Loucy (cell line): ENCODE measurements around the gene CTTNBP2.

Experiments used
- H2AFZ ChIP-seq: fragments of 200-600 bp; sonication (generic); 2 replicates; pipeline ENCODE4 v1.6.0; 2016; ENCODE audit warnings: antibody characterized with exemption, mild to moderate bottlenecking, low read length, moderate library complexity
- H3F3A ChIP-seq: fragments of 200-600 bp; 2 replicates; pipeline ENCODE4 v1.6.0; 2016; ENCODE audit warnings: antibody characterized with exemption, low read depth, mild to moderate bottlenecking
- H3K27me3 ChIP-seq: fragments of 200-600 bp; sonication (generic); 2 replicates; pipeline ENCODE4 v1.6.1; 2014; ENCODE audit warnings: low read length, mild to moderate bottlenecking; ENCODE audit not compliant: insufficient read depth, poor library complexity, severe bottlenecking
- H3K36me3 ChIP-seq: fragments of 200-600 bp; sonication (generic); 2 replicates; pipeline ENCODE4 v1.6.1; 2016; ENCODE audit warnings: low read length; ENCODE audit not compliant: insufficient read depth
- H3K4me1 ChIP-seq: fragments of 200-600 bp; sonication (generic); 2 replicates; pipeline ENCODE4 v1.5.1; 2014; ENCODE audit warnings: low read length, mild to moderate bottlenecking; ENCODE audit not compliant: insufficient read depth, poor library complexity, severe bottlenecking
- H3K4me2 ChIP-seq: fragments of 200-600 bp; sonication (generic); 2 replicates; pipeline ENCODE4 v1.6.0; 2014; ENCODE audit warnings: antibody characterized with exemption, low read length, low read depth, mild to moderate bottlenecking; ENCODE audit not compliant: poor library complexity, severe bottlenecking
- H3K4me3 ChIP-seq: fragments of 200-600 bp; sonication (generic); 2 replicates; pipeline ENCODE4 v1.5.1; 2014; ENCODE audit warnings: low read length, mild to moderate bottlenecking, mixed read lengths; ENCODE audit not compliant: poor library complexity, severe bottlenecking
- H3K79me2 ChIP-seq: fragments of 200-600 bp; sonication (generic); 2 replicates; pipeline ENCODE4 v1.6.1; 2014; ENCODE audit warnings: low read length; ENCODE audit not compliant: insufficient read depth
- H3K9ac ChIP-seq: fragments of 200-600 bp; sonication (generic); 2 replicates; pipeline ENCODE4 v1.6.0; 2014; ENCODE audit warnings: mild to moderate bottlenecking, low read depth, low read length, moderate library complexity; ENCODE audit not compliant: poor library complexity, severe bottlenecking
- H3K9me2 ChIP-seq: fragments of 200-600 bp; sonication (generic); replicated peaks from 2 replicates; pipeline ENCODE4 v1.6.1; 2016; ENCODE audit warnings: low read depth, low read length, mixed read lengths
- H3K9me3 ChIP-seq: fragments of 200-600 bp; sonication (generic); 2 replicates; pipeline ENCODE4 v1.6.1; 2014; ENCODE audit warnings: mild to moderate bottlenecking, antibody characterized with exemption, low read length, low read depth; ENCODE audit not compliant: insufficient read depth
- H4K20me1 ChIP-seq: fragments of 200-600 bp; sonication (generic); 2 replicates; pipeline ENCODE4 v1.6.0; 2014; ENCODE audit warnings: antibody characterized with exemption, low read length, mild to moderate bottlenecking; ENCODE audit not compliant: insufficient read depth, poor library complexity, severe bottlenecking
- EZH2phosphoT487 ChIP-seq: fragments of 200-600 bp; IDR thresholded peaks from 2 replicates; pipeline ENCODE4 v1.6.1; 2018; ENCODE audit warnings: antibody characterized with exemption, mild to moderate bottlenecking, moderate library complexity, borderline replicate concordance
- TF ChIP-seq, protein P1 (sequence below): fragments of 200-600 bp; sonication (generic); conservative IDR thresholded peaks from 2 replicates; pipeline ENCODE4 v1.5.1; 2014; ENCODE audit warnings: mild to moderate bottlenecking, antibody characterized with exemption, low read length

Gene CTTNBP2

DNA sequence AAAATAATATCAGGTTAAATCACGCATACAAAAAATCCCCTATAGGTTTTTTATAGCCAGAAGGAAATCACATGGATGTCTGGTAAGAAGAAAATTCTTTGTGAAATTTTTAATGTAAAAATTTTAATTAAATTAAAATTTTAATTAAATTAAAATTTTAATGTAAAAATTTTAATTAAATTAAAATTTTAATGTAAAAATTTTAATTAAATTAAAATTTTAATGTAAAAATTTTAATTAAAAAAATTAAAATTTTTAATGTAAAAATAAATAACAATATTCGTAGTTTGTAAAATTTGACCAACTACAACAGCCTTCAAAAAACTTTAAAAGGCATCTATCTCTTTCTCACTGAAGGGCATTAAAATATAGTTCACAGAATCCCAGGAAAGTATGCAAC is 61.5 kb downstream of the CTTNBP2 start:
- H3K79me2 ChIP-seq: no peaks in the 10 kb centered on the region
- no peaks in the 10 kb centered on the region for H3K9me2 ChIP-seq
- no peak overlapping the region for H2AFZ ChIP-seq
- H3K36me3 ChIP-seq: no peaks in the 10 kb centered on the region
- H3K27me3 ChIP-seq: no peaks in the 10 kb centered on the region
- no peak overlapping the region for H3K4me2 ChIP-seq
- H4K20me1 ChIP-seq: no peaks in the 10 kb centered on the region
- no peaks in the 10 kb centered on the region for H3K9me3 ChIP-seq
- H3K4me1 ChIP-seq: no peaks in the 10 kb centered on the region
- H3K4me3 ChIP-seq: no peak overlapping the region
- no peak for TF ChIP-seq EZH2phosphoT487
- TF ChIP-seq, protein P1, sequence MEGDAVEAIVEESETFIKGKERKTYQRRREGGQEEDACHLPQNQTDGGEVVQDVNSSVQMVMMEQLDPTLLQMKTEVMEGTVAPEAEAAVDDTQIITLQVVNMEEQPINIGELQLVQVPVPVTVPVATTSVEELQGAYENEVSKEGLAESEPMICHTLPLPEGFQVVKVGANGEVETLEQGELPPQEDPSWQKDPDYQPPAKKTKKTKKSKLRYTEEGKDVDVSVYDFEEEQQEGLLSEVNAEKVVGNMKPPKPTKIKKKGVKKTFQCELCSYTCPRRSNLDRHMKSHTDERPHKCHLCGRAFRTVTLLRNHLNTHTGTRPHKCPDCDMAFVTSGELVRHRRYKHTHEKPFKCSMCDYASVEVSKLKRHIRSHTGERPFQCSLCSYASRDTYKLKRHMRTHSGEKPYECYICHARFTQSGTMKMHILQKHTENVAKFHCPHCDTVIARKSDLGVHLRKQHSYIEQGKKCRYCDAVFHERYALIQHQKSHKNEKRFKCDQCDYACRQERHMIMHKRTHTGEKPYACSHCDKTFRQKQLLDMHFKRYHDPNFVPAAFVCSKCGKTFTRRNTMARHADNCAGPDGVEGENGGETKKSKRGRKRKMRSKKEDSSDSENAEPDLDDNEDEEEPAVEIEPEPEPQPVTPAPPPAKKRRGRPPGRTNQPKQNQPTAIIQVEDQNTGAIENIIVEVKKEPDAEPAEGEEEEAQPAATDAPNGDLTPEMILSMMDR: no peak
- no peaks in the 10 kb centered on the region for H3F3A ChIP-seq
- H3K9ac ChIP-seq: no peak overlapping the region

DNA sequence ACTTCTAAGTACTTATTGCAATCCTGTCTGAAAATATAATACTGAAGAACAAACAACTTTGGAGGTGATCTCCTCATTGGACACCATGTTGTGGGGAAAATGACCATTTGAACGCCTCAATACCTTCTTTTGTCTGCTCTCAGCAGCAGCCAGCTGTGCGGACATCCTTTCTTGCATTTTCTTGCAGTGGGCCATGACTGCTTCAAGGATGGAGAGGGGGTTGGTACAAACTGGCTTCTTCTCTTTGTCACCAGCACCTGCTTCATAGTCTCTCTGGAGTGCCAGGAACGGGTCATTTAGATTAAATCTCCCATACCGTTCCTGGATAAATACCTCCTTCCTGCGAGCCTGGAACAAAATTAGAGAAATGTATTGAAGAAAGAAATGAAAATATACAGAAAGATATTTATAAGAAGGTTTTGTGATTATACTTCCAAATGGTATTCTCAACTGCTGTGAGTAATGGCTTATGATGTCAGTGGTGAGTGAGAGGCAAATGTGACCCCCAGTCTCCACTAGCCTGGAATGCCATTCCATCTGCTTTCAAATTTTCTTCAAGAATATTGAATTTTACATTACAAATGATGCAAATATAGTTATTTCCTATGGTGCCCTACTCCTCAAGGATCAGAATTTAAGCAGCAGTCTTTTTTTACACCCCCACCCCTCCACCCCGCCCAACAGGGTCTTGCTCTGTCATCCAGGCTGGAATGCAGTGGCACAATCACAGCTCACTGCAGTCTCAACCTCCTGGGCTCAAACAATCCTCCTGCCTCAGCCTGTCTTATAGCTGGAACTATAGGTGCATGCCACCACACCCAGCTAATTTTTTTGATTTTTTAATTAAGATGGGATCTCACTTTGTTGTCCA is 62.4 kb downstream of the CTTNBP2 start:
- Histone ChIP-seq H3K9ac (no peak overlapping the region), H3K4me3 (no peak overlapping the region), H3K9me2 (no peaks in the 10 kb centered on the region), H3K9me3 (no peaks in the 10 kb centered on the region), H3K36me3 (no peaks in the 10 kb centered on the region), H3K27me3 (no peaks in the 10 kb centered on the region), H4K20me1 (no peaks in the 10 kb centered on the region), H3K79me2 (no peaks in the 10 kb centered on the region), H3F3A (no peaks in the 10 kb centered on the region), H2AFZ (no peak overlapping the region), H3K4me2 (no peak overlapping the region), H3K4me1 (no peaks in the 10 kb centered on the region)
- TF ChIP-seq, protein P1: no peak
- TF ChIP-seq EZH2phosphoT487: no peak

DNA sequence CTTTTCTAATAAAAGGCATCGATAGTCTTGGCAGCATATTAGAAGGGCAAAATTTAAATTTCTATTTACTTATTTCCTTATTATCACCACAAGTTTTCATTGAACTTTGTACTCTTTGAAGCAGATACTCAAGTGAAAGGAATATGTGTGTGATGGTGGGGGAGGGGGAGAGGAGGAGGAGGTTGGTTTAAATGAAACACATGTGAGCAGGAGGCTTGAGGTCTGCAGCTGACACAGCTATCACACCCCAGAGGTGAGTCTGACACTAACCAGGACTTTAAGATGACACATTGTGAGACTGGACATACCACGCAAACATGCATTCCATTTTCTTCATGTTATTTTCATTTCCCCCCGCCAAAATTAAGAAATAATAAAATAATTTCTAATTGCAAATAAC is 63.3 kb downstream of the CTTNBP2 start:
- H3K27me3 ChIP-seq: no peaks in the 10 kb centered on the region
- H3K4me1 ChIP-seq: no peaks in the 10 kb centered on the region
- no peaks in the 10 kb centered on the region for H3F3A ChIP-seq
- no peak overlapping the region for H3K9ac ChIP-seq
- no peak overlapping the region for H3K4me2 ChIP-seq
- H3K36me3 ChIP-seq: no peaks in the 10 kb centered on the region
- H3K4me3 ChIP-seq: no peak overlapping the region
- TF ChIP-seq EZH2phosphoT487: no peak
- TF ChIP-seq, protein P1: no peak
- no peaks in the 10 kb centered on the region for H3K9me3 ChIP-seq
- H2AFZ ChIP-seq: no peak overlapping the region
- H3K79me2 ChIP-seq: no peaks in the 10 kb centered on the region
- H4K20me1 ChIP-seq: no peaks in the 10 kb centered on the region
- no peaks in the 10 kb centered on the region for H3K9me2 ChIP-seq
